Prostate gland (tissue), 2 donors: ENCODE results near the gene DEFB124. TPM values are rescaled to one million over a fixed set of nuclear protein-coding genes. Genes with fewer than 3 reads are reported as not detected.
"Not testable (repeated sequence)": the region's sequence is repeated elsewhere in the genome, so short reads cannot be mapped to it uniquely, and the experiment has no call there.

Source experiments
- DNase-seq: peaks from one replicate; pipeline ENCODE4 v3.0.0-alpha.2; 2019; ENCODE audit warnings: low spot score
- H3K27ac ChIP-seq, 2 donors: fragments of 200-600 bp; sonication (generic); 2 replicates each; pipeline ENCODE4 v1.5.1; 2017 to 2019
- H3K27me3 ChIP-seq: fragments of 200-600 bp; sonication (generic); replicated peaks from 2 replicates; pipeline ENCODE4 v1.5.1; 2019; ENCODE audit not compliant: insufficient read depth
- H3K36me3 ChIP-seq, 2 donors: fragments of 200-600 bp; sonication (generic); 1 replicate in 1 of 2; 2 replicates in 1 of 2; pipeline versions ENCODE4 v1.5.1 to v1.8.1; 2017 to 2019
- H3K4me1 ChIP-seq: fragments of 200-600 bp; sonication (generic); replicated peaks from 2 replicates; pipeline ENCODE4 v1.5.1; 2019
- H3K4me3 ChIP-seq, 2 donors: fragments of 200-600 bp; sonication (generic); 2 replicates each; pipeline ENCODE4 v1.5.1; 2017 to 2019
- H3K9me3 ChIP-seq: fragments of 200-600 bp; sonication (generic); 2 replicates; pipeline ENCODE4 v1.5.1; 2017
- POLR2A ChIP-seq: fragments of 450-650 bp; IDR thresholded peaks from one replicate; pipeline ENCODE4 v1.6.1; 2016; ENCODE audit warnings: antibody characterized with exemption, mild to moderate bottlenecking
- POLR2AphosphoS5 ChIP-seq: sonication (generic); formaldehyde crosslinking; IDR thresholded peaks from one replicate; pipeline ENCODE4 v1.6.1; 2017; ENCODE audit warnings: antibody characterized with exemption
- WGBS: methylation state at CpG from one replicate; pipeline ENCODE4 v1.1.5; 2018; 5-methylcytosine and 5-hydroxymethylcytosine counted together
- intact Hi-C: fragments of 100-400 bp; cut with DNase I; formaldehyde crosslinking; loops from one replicate; pipeline ENCODE4 v1.14.2; 2022
- total RNA-seq, 2 donors: library from RNA; depleted of rRNA; stranded (reverse); fragments of >200 nt; gene quantifications; one replicate each; pipeline ENCODE4 v1.1.0, GENCODE V29; 2016
- TF ChIP-seq, protein P1 (sequence below), 4 experiments: fragments of 200-600 bp in 2 of 4; fragments of 450-650 bp in 2 of 4; sonication (generic) in 2 of 4; IDR thresholded peaks; 1 replicate in 3 of 4; 2 replicates in 1 of 4; pipeline ENCODE4 v1.5.1; 2016 to 2019; ENCODE audit warnings: antibody characterized with exemption in 4 of 4, mild to moderate bottlenecking in 2 of 4, moderate library complexity in 2 of 4

The DEFB124 gene
- total RNA-seq, 2 donors from 2014 or later: not detected

DNA sequence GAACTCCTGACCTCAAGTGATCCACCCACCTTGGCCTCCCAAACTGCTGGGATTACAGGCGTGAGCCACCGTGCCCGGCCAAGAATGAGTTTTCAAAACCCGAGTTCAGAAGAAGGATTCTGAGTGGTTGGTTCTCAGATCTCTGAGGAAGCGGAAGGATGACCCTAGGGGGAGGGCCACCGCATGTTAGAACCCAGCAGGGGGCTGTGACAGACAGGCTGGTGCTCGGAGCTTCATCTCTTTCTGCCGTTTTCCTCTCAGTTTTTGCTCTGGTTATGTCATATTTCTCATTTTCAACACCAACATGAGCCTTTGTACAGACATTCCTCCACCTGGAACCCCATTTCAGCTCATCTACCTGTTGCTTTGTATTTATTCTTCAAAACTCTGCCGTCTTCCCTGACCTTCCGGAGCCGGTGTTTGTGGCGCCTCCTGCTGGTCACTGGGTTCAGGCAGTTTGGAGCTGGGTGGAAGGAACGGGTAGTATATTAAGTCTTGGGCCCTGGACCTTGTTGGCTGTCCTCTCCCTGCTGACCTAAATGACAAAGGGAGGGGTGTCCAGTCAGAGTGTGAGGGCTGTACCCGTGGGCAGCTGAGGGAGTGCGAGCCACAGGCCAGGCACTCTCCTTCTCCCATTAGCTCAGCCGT is 34.8 kb downstream of the DEFB124 start, which contains the start of gene DEFB123:
Gene DEFB123, plus strand, starts transcription at position 621 of the 648 bp plus-strand sequence. CDS start 67 bp downstream, outside the sequence.
- DNase-seq: no peak
- WGBS: 83% methylated on average over 16 of the region's 16 CpGs

DNA sequence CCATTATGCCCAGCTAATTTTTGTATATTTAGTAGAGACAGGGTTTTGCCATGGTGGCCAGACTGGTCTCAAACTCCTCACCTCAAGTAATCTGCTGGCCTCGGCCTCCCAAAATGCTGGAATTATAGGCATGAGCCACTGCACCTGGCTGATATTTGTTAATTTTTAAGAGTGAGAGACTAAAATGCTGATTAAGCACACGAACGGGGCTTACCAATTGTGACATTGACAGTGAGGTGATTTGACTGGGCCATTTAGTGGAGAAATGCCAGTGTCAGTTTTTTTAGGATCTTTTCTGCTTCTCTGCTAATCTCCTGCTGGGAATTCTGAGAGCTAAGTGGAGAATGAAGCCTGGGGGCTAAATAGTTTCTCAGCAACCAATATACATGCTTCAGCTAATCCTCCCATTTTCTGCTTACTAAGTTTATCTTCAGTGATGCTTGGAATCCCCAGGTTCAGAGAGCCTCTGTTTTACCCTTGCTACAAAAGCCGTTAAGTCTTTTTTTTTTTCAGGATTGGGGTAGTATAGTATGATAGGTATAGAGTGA is 44.3 kb downstream of the DEFB124 start:
- WGBS: 71% methylated on average over 4 of the region's 4 CpGs
- intact Hi-C loops: no loop called here
- no peak overlapping the region for H3K27ac ChIP-seq
- no peaks in the 10 kb centered on the region for H3K36me3 ChIP-seq
- H3K4me3 ChIP-seq: no peak overlapping the region
- TF ChIP-seq POLR2A: no peak
- TF ChIP-seq POLR2AphosphoS5: no peak
- TF ChIP-seq, protein P1, sequence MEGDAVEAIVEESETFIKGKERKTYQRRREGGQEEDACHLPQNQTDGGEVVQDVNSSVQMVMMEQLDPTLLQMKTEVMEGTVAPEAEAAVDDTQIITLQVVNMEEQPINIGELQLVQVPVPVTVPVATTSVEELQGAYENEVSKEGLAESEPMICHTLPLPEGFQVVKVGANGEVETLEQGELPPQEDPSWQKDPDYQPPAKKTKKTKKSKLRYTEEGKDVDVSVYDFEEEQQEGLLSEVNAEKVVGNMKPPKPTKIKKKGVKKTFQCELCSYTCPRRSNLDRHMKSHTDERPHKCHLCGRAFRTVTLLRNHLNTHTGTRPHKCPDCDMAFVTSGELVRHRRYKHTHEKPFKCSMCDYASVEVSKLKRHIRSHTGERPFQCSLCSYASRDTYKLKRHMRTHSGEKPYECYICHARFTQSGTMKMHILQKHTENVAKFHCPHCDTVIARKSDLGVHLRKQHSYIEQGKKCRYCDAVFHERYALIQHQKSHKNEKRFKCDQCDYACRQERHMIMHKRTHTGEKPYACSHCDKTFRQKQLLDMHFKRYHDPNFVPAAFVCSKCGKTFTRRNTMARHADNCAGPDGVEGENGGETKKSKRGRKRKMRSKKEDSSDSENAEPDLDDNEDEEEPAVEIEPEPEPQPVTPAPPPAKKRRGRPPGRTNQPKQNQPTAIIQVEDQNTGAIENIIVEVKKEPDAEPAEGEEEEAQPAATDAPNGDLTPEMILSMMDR (IDR thresholded peaks at IDR 0.05): no peak
- no peaks in the 10 kb centered on the region for H3K9me3 ChIP-seq
- DNase-seq: no peak
- H3K4me1 ChIP-seq: no peaks in the 10 kb centered on the region
- H3K27me3 ChIP-seq: no peaks in the 10 kb centered on the region

More for the DNA sequence above, 34.8 kb downstream of the DEFB124 start, which contains the start of gene DEFB123:
- intact Hi-C loops: no loop called here
- H3K4me1 ChIP-seq: no peaks in the 10 kb centered on the region
- H3K36me3 ChIP-seq: no peaks in the 10 kb centered on the region
- no peaks in the 10 kb centered on the region for H3K27me3 ChIP-seq
- TF ChIP-seq POLR2AphosphoS5 (no peak), POLR2A (no peak)
- TF ChIP-seq, protein P1 (IDR thresholded peaks at IDR 0.05): no peak
- no peak within 1 kb of the TSS for H3K4me3 ChIP-seq
- no peaks in the 10 kb centered on the region for H3K9me3 ChIP-seq
- H3K27ac ChIP-seq: no peak within 1 kb of the TSS

DNA sequence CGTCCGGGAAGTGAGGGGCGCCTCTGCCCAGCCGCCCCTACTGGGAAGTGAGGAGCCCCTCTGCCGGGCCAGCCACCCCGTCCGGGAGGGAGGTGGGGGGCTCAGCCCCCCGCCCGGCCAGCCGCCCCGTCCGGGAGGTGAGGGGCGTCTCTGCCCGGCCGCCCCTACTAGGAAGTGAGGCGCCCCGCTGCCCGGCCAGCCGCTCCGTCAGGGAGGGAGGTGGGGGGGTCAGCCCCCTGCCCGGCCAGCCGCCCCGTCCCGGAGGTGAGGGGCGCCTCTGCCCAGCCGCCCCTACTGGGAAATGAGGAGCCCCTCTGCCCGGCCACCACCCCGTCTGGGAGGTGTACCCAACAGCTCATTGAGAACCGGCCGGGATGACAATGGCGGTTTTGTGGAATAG is 47.4 kb downstream of the DEFB124 start:
- H3K4me1 ChIP-seq, H3K9me3 ChIP-seq, H3K36me3 ChIP-seq, DNase-seq, H3K4me3 ChIP-seq, intact Hi-C loops, H3K27ac ChIP-seq, H3K27me3 ChIP-seq: not testable (repeated sequence)
- 93% methylated on average over 25 of the region's 31 CpGs for WGBS

DNA sequence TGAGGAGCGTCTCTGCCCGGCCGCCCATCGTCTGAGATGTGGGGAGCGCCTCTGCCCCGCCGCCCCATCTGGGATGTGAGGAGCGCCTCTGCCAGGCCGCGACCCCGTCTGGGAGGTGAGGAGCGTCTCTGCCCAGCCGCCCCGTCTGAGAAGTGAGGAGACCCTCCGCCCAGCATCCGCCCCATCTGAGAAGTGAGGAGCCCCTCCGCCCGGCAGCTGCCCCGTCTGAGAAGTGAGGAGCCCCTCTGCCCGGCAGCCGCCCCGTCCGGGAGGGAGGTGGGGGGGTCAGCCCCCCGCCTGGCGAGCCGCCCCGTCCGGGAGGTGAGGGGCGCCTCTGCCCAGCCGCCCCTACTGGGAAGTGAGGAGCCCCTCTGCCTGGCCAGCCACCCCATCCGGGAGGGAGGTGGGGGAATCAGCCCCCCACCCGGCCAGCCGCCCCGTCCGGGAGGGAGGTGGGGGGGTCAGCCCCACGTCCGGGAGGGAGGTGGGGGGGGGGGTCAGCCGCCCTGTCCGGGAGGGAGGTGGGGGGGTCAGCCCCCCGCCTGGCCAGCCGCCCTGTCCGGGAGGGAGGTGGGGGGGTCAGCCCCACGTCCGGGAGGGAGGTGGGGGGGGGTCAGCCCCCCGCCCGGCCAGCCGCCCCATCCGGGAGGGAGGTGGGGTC is 47.9 kb downstream of the DEFB124 start:
- H3K36me3 ChIP-seq, H3K4me3 ChIP-seq, H3K27ac ChIP-seq, DNase-seq, H3K27me3 ChIP-seq, intact Hi-C loops, H3K4me1 ChIP-seq, H3K9me3 ChIP-seq: not testable (repeated sequence)
- 94% methylated on average over 14 of the region's 48 CpGs for WGBS

DNA sequence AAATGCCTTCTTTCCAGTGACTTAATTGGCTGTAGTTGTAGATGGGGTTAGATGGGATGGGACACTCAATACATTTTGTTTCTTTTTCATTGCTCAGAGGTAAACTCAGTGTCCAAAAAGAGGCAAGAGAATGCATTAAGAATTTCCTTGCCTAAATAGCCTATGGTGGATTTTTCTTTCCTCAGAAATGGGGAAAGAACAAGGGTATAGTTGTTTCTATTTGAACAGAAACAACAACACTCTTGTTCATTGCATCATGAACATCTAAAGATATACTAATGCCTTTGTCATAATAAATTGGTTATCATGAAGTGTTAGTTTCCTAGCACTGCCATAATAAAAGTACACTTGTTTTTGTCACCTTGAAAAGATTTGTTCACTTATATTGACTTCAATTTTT is 49.1 kb downstream of the DEFB124 start:
- no peaks in the 10 kb centered on the region for H3K9me3 ChIP-seq
- no peak for DNase-seq
- no peaks in the 10 kb centered on the region for H3K27me3 ChIP-seq
- no peak for TF ChIP-seq POLR2AphosphoS5
- TF ChIP-seq, protein P1 (IDR thresholded peaks at IDR 0.05): no peak
- no peak for TF ChIP-seq POLR2A
- H3K27ac ChIP-seq: no peak overlapping the region
- H3K36me3 ChIP-seq: no peaks in the 10 kb centered on the region
- intact Hi-C loops: no loop called here
- no peaks in the 10 kb centered on the region for H3K4me1 ChIP-seq
- no peak overlapping the region for H3K4me3 ChIP-seq

GRCh38 chr20:31418307-31418706 is 56.6 kb downstream of the DEFB124 start:
- Histone ChIP-seq H3K27me3 (no peaks in the 10 kb centered on the region), H3K4me1 (no peaks in the 10 kb centered on the region), H3K36me3 (no peaks in the 10 kb centered on the region), H3K4me3 (no peak overlapping the region), H3K9me3 (no peaks in the 10 kb centered on the region), H3K27ac (no peak overlapping the region)
- 80% methylated on average over 7 of the region's 7 CpGs for WGBS
- DNase-seq: no peak
- TF ChIP-seq POLR2AphosphoS5 (no peak), POLR2A (no peak)
- TF ChIP-seq, protein P1 (IDR thresholded peaks at IDR 0.05): no peak
- intact Hi-C loops: no loop called here
